ENCODE results near the gene AGAP3.

AGAP3 gene

GRCh38 chr7:151138153-151138851 lies 52.0 kb downstream of the AGAP3 start:
- DNase-seq: no peak

GRCh38 chr7:151139071-151139790 lies 53.0 kb downstream of the AGAP3 start:
- no peak for DNase-seq

- DNase-seq: no peak
Observed at GRCh38 chr7:151139791-151140190, 53.5 kb downstream of the AGAP3 start.

GRCh38 chr7:151140826-151141225 lies 54.6 kb downstream of the AGAP3 start:
- no peak for DNase-seq

GRCh38 chr7:151141311-151141854 lies 55.1 kb downstream of the AGAP3 start:
- no peak for DNase-seq

GRCh38 chr7:151141855-151142685 lies 55.8 kb downstream of the AGAP3 start:
- DNase-seq: no peak

- peak; percentile 83 for DNase-seq
Observed at GRCh38 chr7:151142686-151143040, 56.4 kb downstream of the AGAP3 start.

GRCh38 chr7:151143261-151144015 lies 57.2 kb downstream of the AGAP3 start:
- DNase-seq: peak; percentile 35

- DNase-seq: no peak
Observed at GRCh38 chr7:151144387-151144786, 58.1 kb downstream of the AGAP3 start.

GRCh38 chr7:151146761-151147160 lies 60.5 kb downstream of the AGAP3 start:
- DNase-seq: no peak

- DNase-seq: no peak
Observed at GRCh38 chr7:151148319-151149259, 62.3 kb downstream of the AGAP3 start.

GRCh38 chr7:151150388-151150787 lies 64.1 kb downstream of the AGAP3 start:
- DNase-seq: no peak

- DNase-seq: peak; percentile 20
Observed at GRCh38 chr7:151152643-151153513, 66.6 kb downstream of the AGAP3 start.

GRCh38 chr7:151157645-151158329 lies 71.5 kb downstream of the AGAP3 start:
- DNase-seq: no peak

GRCh38 chr7:151161757-151162156 lies 75.5 kb downstream of the AGAP3 start:
- no peak for DNase-seq

GRCh38 chr7:151166629-151167196 lies 80.4 kb downstream of the AGAP3 start:
- no peak for DNase-seq

- peak; percentile 11 for DNase-seq
Observed at GRCh38 chr7:151167197-151167961, 81.1 kb downstream of the AGAP3 start, which contains the start of gene GBX1. GBX1 (minus strand) TSS chr7:151167694; CDS start chr7:151167548, 146 bp downstream.

- peak; percentile 72 for DNase-seq
Observed at GRCh38 chr7:151168003-151168786, 81.9 kb downstream of the AGAP3 start.

All from hematopoietic multipotent progenitor cell treated with erythropoietin and hydrocortisone succinate and interleukin-3 and kit ligand, for 4 days (in vitro differentiated cells).